Hepatocyte (in vitro differentiated cells): ENCODE measurements around the gene SRRM2. TPM values are rescaled to one million over a fixed set of nuclear protein-coding genes. Genes with fewer than 3 reads are reported as not detected.

ENCODE experiments used
- DNase-seq: peaks from one replicate; pipeline ENCODE4 v3.0.0-alpha.2; 2016; ENCODE audit warnings: low spot score
- H2AFZ ChIP-seq: fragments of 200-600 bp; sonication (generic); 2 replicates; pipeline ENCODE4 v1.6.0; 2016; ENCODE audit warnings: antibody characterized with exemption, mild to moderate bottlenecking
- H3K27ac ChIP-seq: fragments of 200-600 bp; sonication (generic); 2 replicates; pipeline ENCODE4 v1.5.1; 2016; ENCODE audit warnings: mild to moderate bottlenecking
- H3K27me3 ChIP-seq: fragments of 200-600 bp; sonication (generic); 2 replicates; pipeline ENCODE4 v1.6.1; 2016
- H3K36me3 ChIP-seq: fragments of 200-600 bp; sonication (generic); replicated peaks from 2 replicates; pipeline ENCODE4 v1.5.1; 2016; ENCODE audit warnings: low read depth; ENCODE audit not compliant: insufficient read depth
- H3K4me1 ChIP-seq: fragments of 200-600 bp; sonication (generic); 2 replicates; pipeline ENCODE4 v1.5.1; 2016; ENCODE audit warnings: mild to moderate bottlenecking, moderate library complexity; ENCODE audit not compliant: insufficient read depth
- H3K4me2 ChIP-seq: fragments of 200-600 bp; sonication (generic); 2 replicates; pipeline ENCODE4 v1.6.0; 2016
- H3K4me3 ChIP-seq: fragments of 200-600 bp; sonication (generic); 2 replicates; pipeline ENCODE4 v1.5.1; 2016; ENCODE audit warnings: mild to moderate bottlenecking
- H3K79me2 ChIP-seq: fragments of 200-600 bp; sonication (generic); 2 replicates; pipeline ENCODE4 v1.6.0; 2017; ENCODE audit warnings: mild to moderate bottlenecking
- H3K9me2 ChIP-seq: fragments of 200-600 bp; sonication (generic); replicated peaks from 2 replicates; pipeline ENCODE4 v1.6.0; 2017; ENCODE audit warnings: mild to moderate bottlenecking; ENCODE audit not compliant: insufficient read depth
- H3K9me3 ChIP-seq: fragments of 200-600 bp; sonication (generic); 2 replicates; pipeline ENCODE4 v1.5.1; 2016; ENCODE audit warnings: low read depth, mild to moderate bottlenecking
- H4K20me1 ChIP-seq: fragments of 200-600 bp; sonication (generic); 2 replicates; pipeline ENCODE4 v1.6.0; 2016; ENCODE audit warnings: mild to moderate bottlenecking; ENCODE audit not compliant: insufficient read depth, poor library complexity, severe bottlenecking
- CTCF ChIP-seq: fragments of 200-600 bp; sonication (generic); IDR thresholded peaks from 2 replicates; pipeline ENCODE4 v1.5.1; 2016; ENCODE audit warnings: antibody characterized with exemption, mild to moderate bottlenecking; ENCODE audit not compliant: poor library complexity
- EZH2 ChIP-seq: fragments of 200-600 bp; sonication (generic); IDR thresholded peaks from 2 replicates; pipeline ENCODE4 v1.6.1; 2016; ENCODE audit warnings: antibody characterized with exemption, mild to moderate bottlenecking, borderline replicate concordance
- EZH2phosphoT487 ChIP-seq: fragments of 200-600 bp; sonication (generic); IDR thresholded peaks from one replicate; pipeline ENCODE4 v1.6.1; 2018; ENCODE audit warnings: antibody characterized with exemption, mild to moderate bottlenecking, low read depth, moderate library complexity; ENCODE audit not compliant: unreplicated experiment, severe bottlenecking
- WGBS: methylation state at CpG from one replicate; pipeline ENCODE4 v1.1.6; 2016; ENCODE audit warnings: low lambda C conversion rate; ENCODE audit errors: missing lambda C conversion rate; 5-methylcytosine and 5-hydroxymethylcytosine counted together
- polyA plus RNA-seq: library from polyadenylated mRNA; unstranded; fragments of >200 nt; fragmentation: Nextera tagmentation; extraction: Ambion mirVana; gene quantifications from 2 replicates; pipeline ENCODE4 v1.2.1, GENCODE V29; 2016
- total RNA-seq: library from RNA; depleted of rRNA; stranded (reverse); fragments of >200 nt; gene quantifications from 2 replicates; pipeline ENCODE4 v1.2.3, GENCODE V29; 2014

The SRRM2 gene
- total and polyA plus RNA-seq, 2 experiments from 2014 or later = 142 to 403 TPM

- DNase-seq = no peak
- H3K79me2 ChIP-seq = peaks cover 26% of the 10 kb centered on the region
- no peaks in the 10 kb centered on the region for H3K9me3 ChIP-seq
- no peak for TF ChIP-seq CTCF
- no peak for TF ChIP-seq EZH2phosphoT487
- no peak for TF ChIP-seq EZH2
- H3K4me3 ChIP-seq = no peak overlapping the region
- WGBS = 93% methylated on average over 7 of the region's 7 CpGs
- H2AFZ ChIP-seq = no peak overlapping the region
- H3K4me1 ChIP-seq = peaks cover 8% of the 10 kb centered on the region
- no peaks in the 10 kb centered on the region for H3K9me2 ChIP-seq
- no peak overlapping the region for H3K27ac ChIP-seq
- no peaks in the 10 kb centered on the region for H3K36me3 ChIP-seq
- peaks cover 10% of the 10 kb centered on the region for H4K20me1 ChIP-seq
- no peak overlapping the region for H3K4me2 ChIP-seq
- H3K27me3 ChIP-seq = no peaks in the 10 kb centered on the region
Observed at GRCh38 chr16:2748757-2749455, 3.5 kb upstream of the SRRM2 start.

GRCh38 chr16:2749476-2749875, 3.0 kb upstream of the SRRM2 start:
- Histone ChIP-seq H3K4me2 (no peak overlapping the region), H3K9me2 (no peaks in the 10 kb centered on the region), H3K79me2 (peaks cover 31% of the 10 kb centered on the region), H3K36me3 (no peaks in the 10 kb centered on the region), H4K20me1 (peaks cover 16% of the 10 kb centered on the region), H2AFZ (no peak overlapping the region), H3K27ac (no peak overlapping the region), H3K27me3 (no peaks in the 10 kb centered on the region), H3K4me3 (no peak overlapping the region), H3K4me1 (peaks cover 11% of the 10 kb centered on the region), H3K9me3 (no peaks in the 10 kb centered on the region)
- WGBS = 99% methylated on average over 5 of the region's 5 CpGs
- DNase-seq = no peak
- TF ChIP-seq CTCF (no peak), EZH2phosphoT487 (no peak), EZH2 (no peak)

- no peaks in the 10 kb centered on the region for H3K9me2 ChIP-seq
- WGBS = 100% methylated on average over 6 of the region's 6 CpGs
- peaks cover 15% of the 10 kb centered on the region for H3K4me1 ChIP-seq
- no peak overlapping the region for H3K4me2 ChIP-seq
- no peaks in the 10 kb centered on the region for H3K36me3 ChIP-seq
- H3K4me3 ChIP-seq = no peak overlapping the region
- no peaks in the 10 kb centered on the region for H3K9me3 ChIP-seq
- no peak overlapping the region for H3K27ac ChIP-seq
- DNase-seq = no peak
- H4K20me1 ChIP-seq = peaks cover 21% of the 10 kb centered on the region
- no peak overlapping the region for H2AFZ ChIP-seq
- no peaks in the 10 kb centered on the region for H3K27me3 ChIP-seq
- TF ChIP-seq CTCF = no peak
- no peak for TF ChIP-seq EZH2
- no peak for TF ChIP-seq EZH2phosphoT487
- H3K79me2 ChIP-seq = peaks cover 36% of the 10 kb centered on the region
Observed at GRCh38 chr16:2749936-2750335, 2.5 kb upstream of the SRRM2 start.
